Retinal pigment epithelial cell (primary cell): Measurements from ENCODE around the gene CORO7.
A peak's percentile ranks its signal among the peaks of the same experiment; 100 is the strongest.

Experiments used
- DNase-seq: peaks from one replicate; pipeline ENCODE4 v3.0.0-alpha.2; 2010; ENCODE audit warnings: low read depth
- H3K4me3 ChIP-seq: 2 replicates; pipeline ENCODE4 v1.5.1; 2011; ENCODE audit warnings: mild to moderate bottlenecking, low read length, control low read depth, moderate library complexity
- CTCF ChIP-seq: conservative IDR thresholded peaks from 2 replicates; pipeline ENCODE4 v1.5.1; 2011; ENCODE audit warnings: low read depth, low read length, control low read depth, inconsistent platforms

The CORO7 gene

GRCh38 chr16:4408323-4408690 lies 8.1 kb downstream of the CORO7 start:
- no peak for TF ChIP-seq CTCF
- no peak overlapping the region for H3K4me3 ChIP-seq
- DNase-seq: no peak

GRCh38 chr16:4407543-4408322 lies 8.7 kb downstream of the CORO7 start:
- TF ChIP-seq CTCF: no peak
- H3K4me3 ChIP-seq: no peak overlapping the region
- no peak for DNase-seq

- no peak overlapping the region for H3K4me3 ChIP-seq
- no peak for TF ChIP-seq CTCF
- DNase-seq: no peak
Observed at GRCh38 chr16:4404967-4405696, 11.3 kb downstream of the CORO7 start.

GRCh38 chr16:4404247-4404966 lies 12.0 kb downstream of the CORO7 start:
- DNase-seq: no peak
- no peak overlapping the region for H3K4me3 ChIP-seq
- TF ChIP-seq CTCF: peak; percentile 88

GRCh38 chr16:4403133-4403949 lies 13.1 kb downstream of the CORO7 start:
- no peak for TF ChIP-seq CTCF
- DNase-seq: no peak
- no peak overlapping the region for H3K4me3 ChIP-seq

GRCh38 chr16:4402439-4403132 lies 13.8 kb downstream of the CORO7 start:
- peak; percentile 72 for TF ChIP-seq CTCF
- peak overlapping the region; percentile 19 for H3K4me3 ChIP-seq
- no peak for DNase-seq
